ENCODE results near the gene DLGAP4. TPM values are rescaled to one million over a fixed set of nuclear protein-coding genes. Genes with fewer than 3 reads are reported as not detected.

The DLGAP4 gene
- total RNA-seq, 1 donor from 2014 or later, result 20.0 TPM

DNA sequence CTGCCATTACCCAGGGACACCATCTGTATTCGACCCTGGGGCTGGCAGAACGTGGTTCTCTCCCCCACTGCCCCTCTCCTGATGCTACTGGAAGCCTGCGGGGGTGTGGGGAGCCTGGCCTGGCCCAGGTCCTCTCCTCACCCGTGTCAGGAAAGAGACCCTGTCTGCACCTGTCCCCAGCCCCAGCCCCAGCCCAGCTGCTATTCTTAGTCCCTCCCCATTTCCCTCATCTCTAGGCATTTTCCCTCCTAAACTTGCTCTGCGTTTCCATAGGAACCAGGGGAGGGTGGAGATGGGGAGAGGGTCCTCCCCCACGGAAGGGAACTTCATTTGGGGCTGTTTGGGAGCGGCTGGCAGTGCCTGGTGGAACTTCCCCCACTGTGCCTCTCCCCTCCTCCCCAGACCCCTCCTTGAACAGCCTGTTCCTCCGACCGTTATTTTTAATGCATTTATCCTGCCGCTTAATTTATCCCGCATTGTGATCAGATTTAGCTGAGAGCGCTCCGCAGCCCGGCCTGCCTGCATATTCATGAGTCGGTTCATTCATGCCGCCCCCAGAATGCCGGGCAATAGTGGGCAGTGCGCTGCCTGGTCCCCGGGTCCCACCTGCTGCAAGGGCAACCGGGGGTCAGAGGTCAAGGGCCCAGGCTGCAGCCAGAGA lies 31.8 kb upstream of the DLGAP4 start:
- no peak for ATAC-seq
- DNase-seq (ENCODE audit: low spot score), result no peak

DNA sequence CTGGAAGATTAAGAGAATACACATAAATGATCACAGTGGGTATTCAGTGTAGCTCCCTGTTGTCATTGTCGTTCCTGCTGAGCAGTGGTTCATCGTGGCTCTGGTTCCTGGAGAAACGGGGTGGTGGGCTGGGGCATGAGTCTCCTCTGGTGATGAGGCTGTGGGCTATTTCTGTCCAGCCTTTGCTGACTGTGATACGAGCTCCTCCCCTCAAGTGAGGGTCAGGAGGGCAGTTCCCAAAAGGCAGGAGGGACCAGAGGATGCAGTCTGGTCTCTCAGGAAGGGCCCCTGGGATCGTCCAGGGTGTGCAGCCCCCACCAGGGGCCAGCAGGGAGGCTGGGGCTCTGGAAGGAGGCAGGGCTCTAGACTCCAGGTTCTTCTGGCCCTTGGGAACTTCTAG lies 31.1 kb upstream of the DLGAP4 start:
- DNase-seq (ENCODE audit: low spot score), result no peak
- no peak for ATAC-seq

DNA sequence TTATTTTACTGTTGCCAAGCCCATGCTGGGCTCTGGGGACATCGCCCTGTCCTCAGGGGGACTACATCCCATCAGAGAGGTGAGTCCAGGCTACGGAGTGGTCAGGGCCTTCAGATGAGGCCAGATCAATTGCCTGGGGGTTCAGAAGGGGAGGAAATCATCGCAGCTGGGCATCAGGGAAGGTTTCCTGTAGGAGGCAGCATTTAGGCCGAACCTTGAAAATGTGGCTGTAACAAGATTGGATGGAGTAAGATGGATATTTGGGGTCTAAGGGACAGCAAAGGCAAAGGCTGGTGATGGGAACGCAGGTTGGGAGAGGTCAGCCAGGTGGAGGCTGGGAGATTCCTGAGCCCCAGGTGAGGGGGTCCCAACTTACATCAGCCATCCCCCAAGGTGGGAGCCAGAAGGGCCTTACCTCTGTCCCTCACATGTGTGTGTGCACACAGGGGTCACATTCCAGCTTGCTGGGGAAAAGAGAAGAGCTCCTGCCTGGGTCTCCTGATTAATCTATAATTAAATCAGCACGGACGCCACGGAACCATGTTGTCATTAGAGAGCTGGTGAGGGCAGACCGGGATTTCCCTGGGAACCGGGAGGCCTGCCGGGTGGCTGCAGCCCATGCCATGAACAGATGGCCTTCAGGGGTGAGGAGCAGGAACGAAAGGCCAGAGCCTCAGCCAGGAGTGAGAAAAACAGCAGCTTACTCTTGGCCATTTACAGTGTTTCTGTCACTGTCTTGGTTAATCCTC lies 30.5 kb upstream of the DLGAP4 start:
- DNase-seq (ENCODE audit: low spot score) (no peak), ATAC-seq (no peak)

DNA sequence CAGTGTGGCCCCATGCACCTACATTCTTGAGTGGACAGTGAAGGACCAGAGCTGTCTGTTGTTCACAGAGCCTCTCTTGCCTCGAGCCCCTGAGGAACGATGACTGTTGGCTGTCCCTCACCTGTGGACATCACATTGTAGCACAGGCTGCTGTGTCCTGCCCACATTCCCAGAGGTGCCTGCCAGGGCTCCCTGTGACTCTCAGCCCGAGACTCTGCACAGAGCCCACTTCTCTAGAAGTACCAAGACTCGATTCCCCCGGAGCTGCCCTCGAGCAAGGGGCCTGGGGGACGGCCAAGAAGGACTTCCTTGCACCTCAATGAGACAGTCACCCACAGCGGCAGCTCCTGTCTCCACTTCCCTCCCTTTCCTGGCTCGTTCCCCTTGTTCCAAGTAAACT lies 28.6 kb upstream of the DLGAP4 start:
- DNase-seq (ENCODE audit: low spot score), result no peak

DNA sequence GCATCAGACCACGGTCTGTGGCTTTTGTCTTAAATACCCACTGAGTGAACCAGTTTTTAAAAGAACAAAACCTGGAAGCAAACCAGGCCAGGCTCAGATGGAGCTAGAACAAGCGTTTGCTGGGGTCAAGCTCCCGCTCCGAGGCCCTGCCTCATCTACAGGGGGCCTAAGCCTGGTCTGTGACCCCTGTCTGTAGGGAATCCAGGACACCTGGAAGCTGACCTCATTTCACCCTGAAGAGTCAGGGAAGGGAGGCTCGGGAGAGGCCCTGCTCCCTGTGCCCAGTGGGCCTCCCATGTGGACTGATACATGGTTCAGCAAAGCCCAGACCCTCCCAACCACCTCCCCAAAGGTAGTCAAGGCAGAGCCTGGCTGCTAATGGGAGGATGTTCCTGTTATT lies 26.8 kb upstream of the DLGAP4 start:
- ATAC-seq (no peak), DNase-seq (ENCODE audit: low spot score) (no peak)

More for the DNA sequence above, 28.6 kb upstream of the DLGAP4 start:
- no peak for ATAC-seq

DNA sequence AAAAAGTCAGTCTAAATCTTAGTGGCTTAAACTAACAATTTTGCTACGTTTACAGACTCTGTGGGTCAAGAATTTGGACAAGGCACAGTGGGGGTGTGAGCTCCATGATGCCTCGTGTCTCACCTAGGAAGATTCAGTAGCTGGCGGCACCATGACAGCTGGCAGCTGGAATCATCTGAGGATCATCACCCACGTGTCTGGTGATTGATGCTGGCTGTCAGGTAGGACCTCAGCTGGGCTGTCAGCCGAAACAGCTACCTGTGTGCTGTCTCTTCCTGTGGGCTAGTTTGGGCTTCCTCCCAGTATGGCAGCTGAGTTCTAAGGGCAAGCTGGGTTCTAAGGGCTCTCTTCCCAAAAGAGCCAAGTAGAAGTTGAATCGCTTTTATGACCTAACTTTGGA lies 26.4 kb upstream of the DLGAP4 start:
- no peak for ATAC-seq
- DNase-seq (ENCODE audit: low spot score), result no peak

DNA sequence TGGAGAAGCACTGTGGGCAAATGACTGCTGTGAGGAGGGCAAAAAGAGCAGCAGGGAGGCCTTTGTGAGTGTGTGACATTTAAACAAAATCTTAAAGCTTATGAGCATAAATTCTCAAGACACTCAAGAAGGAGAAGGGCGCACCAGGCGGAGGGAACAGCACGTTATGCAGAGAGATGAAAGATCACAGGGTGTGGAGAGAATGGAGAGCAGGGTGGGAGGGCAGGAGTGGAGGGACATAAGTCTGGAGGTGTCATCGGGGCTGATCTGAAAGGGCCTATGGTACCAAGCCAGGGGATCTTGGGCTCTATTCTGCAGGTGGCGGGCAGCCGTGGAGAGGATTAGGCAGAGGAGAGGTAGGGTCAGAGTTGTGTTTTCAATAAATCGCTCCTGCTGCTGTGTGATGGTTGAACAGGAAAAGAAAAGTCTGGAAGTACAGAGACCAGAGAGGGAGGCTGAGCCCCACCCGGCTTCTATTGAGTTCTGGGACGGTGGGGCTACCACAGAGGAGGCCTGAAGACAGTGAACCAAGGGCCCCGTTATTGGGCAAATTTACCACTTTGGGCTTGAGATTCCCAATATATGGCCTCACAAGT lies 24.3 kb upstream of the DLGAP4 start:
- DNase-seq (ENCODE audit: low spot score) (no peak), ATAC-seq (no peak)

DNA sequence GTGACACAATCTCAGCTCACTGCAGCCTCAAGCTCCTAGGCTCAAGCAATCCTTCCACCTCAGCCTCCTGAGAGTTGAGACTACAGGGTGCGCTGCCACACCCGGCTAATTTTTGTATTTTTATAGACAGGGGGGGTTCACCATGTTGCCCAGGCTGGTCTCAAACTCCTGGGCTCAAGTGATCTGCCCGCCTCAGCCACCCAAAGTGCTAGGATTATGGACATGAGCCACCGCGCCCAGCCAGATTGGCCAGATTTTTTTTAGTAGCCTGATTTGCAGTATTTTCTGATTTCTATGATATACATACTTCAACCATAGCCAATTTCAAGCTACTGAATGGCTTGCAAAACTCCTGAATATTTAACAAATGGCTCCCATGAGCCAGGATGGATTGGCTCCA lies 21.4 kb upstream of the DLGAP4 start:
- ATAC-seq (no peak), DNase-seq (ENCODE audit: low spot score) (no peak)

DNA sequence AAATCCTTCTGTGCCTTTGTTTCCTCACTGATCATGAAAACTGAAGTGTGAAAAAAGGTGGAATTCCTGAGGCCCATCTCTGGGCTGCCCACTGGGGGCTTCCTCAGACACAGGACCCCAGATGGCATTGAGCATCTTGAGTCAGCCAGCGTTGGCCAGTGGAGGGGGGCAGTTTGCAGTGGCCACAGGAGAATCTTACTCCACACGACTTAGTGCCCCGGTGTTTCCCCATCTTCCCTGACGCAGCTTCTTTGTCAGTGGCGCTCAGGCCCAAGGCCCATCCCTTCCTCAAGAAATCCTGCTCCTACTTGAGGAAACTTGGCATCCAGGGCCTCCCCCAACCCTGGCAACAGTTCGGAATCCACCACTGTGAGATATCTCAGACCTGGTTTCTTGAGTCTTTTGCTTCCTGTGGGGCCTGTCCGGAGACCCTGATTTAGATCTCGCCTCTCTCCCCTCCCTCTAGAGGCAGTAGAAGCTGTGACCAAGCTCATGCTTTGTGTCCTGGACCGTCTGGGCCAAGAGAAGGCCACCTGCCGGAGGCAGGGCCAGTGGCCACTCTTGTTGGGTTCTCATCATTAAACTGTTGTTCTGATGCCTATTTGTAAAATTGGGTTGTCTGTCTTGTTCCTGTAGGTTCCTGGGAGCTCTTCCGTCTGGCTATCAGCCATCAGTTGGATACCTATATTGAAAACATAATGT lies 20.2 kb upstream of the DLGAP4 start:
- DNase-seq (ENCODE audit: low spot score) (no peak), ATAC-seq (no peak)

DNA sequence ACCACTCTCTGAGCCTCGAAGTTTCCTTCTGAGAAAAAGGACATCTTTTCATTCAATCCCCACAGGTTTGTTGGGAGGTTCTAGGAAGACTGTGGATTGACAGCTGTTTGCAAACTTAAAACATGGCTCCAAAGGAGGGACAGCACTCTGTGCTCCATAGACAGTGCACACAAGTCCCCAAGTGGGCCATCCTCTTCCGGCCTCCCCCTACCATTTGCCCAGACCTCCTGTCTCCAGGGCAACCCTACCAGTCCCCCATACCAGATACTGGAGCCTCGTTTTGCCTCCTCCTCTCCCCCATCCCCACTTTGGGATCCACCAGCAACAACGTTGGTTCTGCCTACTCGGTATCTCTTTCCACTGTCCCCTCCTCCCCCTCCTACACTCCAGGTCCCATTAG lies 8.5 kb upstream of the DLGAP4 start:
- no peak for DNase-seq (ENCODE audit: low spot score)
- ATAC-seq, result no peak

DNA sequence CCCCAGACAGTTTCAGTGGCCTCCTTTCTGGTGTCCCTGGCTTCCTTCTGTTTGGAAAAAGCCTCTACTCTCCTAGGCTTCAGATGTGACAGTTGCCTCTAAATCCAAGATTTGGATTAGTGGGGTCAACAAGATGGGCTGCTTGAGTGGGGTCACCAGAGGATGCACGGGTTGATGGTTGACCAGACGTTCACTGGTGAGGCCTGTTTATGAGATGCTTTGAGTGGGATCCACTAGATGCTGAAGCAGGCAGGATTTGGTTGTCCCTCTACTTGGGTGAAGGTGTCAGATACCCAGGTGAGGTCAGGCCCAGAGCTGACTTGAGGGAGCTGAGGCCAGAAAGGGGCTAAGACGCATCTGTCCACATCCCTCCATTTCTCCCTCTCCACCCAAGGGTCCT lies 8.1 kb upstream of the DLGAP4 start:
- DNase-seq (ENCODE audit: low spot score) (no peak), ATAC-seq (no peak)

DNA sequence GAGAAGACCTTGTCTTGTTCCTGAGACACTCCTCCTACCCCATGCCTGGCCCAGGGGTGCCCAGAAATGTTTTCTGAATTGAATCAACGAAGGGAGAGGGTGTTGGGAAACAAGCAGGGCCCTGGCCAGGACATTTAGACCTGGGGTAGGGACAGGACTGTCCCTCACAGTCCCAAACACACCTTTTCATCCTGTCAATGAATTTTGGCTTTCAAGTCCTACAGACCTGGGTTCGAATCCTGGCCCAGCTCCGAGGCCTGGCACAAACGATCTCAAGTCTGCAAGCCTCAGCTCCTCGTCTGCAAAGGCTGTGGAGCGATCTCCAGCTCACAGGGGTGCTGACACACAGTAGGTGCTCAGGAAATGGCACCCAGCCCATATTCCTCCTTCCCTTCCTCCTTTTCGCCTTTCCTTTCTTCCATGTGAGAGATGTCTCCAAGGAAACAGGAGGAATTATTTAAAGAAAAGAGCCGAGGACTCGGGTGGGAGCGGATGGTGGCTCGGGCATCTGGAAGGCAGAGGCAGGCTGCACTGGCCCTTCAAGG lies 7.3 kb upstream of the DLGAP4 start:
- ATAC-seq, result no peak
- DNase-seq (ENCODE audit: low spot score), result no peak

DNA sequence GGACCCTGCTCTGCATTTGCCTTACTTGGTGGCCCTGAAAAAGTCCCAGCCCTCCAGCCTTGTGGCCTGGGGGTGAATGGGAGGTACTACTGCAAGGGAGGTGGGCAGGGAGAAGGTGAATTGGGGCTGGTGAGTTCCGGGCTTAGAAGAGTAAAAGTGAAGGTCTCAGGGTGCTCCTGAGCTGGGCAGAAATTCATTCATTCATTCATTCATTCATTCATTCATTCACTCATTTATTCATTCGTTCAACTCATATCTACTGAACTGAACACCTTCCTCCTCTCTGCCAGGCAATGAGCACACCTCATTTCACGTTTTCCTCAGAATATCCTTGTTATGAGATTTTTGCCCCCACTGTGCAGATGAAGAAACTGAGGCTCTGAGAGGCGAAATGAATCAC lies 6.7 kb upstream of the DLGAP4 start:
- no peak for ATAC-seq
- no peak for DNase-seq (ENCODE audit: low spot score)

DNA sequence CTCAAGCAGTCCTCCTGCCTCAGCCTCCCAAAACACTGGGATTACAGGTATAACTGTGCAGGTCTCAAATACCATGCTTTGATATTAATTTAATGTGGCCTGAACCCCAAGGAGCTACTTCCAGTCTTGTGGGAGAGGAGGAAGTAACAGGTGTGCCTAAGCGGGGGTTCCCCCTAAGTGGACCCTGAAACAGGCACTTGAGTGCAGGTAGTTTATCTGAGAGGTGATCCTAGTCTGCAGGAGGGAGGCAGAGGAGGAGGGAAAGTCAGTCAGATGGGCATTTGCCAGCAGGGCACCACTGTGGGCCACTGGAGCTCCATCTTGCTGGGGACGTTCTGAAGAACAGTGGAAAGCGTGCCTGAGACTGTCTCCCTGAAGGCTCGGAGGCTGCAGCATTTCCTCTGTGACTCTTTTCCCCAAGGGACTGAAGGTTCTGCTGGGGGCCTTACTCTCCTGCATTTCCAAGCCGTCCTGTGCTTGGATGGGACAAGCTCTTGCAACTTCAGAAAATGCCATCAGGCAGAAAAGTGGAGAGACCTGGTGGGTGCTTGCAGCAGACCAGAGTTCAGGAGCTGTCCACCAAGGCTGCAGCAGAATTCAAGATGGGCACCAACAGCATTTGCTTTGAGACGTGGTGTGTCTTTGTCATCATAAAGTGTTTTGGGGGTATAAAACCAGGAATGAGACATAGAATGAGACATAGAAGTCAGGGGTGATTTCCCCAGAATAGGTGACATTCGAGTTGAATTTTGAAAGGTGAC lies 4.6 kb upstream of the DLGAP4 start:
- ATAC-seq (no peak), DNase-seq (ENCODE audit: low spot score) (no peak)

DNA sequence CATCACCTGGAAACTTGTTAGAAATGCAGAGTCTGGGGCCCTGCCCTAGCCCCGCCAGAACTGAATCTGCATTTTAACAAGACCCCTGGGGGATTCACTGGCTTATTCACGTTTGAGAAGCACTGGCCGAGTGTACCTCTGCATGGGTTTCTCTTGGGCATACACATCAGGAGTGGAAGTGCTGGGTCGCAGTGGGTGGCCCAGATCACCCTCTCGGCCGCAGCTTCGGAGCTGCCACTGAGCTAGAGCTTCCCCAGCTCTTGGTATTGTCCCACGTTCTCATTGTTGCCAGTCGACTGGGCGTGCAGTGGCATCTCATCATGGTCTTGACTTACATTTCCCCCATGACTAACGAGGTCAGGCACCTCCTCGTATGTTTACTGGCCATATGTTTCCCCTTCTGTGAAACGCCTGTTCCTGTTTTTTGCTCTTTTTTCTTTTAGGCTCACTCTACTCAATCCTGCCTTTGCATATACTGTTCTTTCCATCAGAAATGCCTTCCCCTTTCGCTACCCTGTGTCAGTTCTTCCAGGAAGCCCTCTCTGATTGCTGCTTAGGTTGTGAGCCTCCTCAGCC lies 3.0 kb upstream of the DLGAP4 start:
- ATAC-seq, result no peak
- no peak for DNase-seq (ENCODE audit: low spot score)

DNA sequence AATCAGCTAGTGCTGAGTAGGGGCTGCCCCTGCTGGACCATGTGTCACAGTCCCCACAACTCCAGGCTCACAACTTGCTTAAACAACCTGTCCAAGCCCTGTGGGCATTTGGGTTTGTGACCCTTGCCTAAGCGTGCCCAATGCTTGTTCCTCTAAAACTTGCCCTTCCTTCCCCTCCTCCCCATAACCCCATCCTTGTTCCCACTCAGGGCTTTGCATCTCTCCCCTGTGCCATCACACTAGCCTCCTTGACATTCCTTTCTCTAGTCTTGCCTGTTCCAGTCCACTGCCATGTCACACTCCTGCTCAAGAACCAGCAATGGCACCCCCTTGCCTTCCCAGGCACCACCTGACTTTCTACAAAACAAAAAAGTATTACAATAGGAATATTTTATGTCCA lies 2.3 kb upstream of the DLGAP4 start:
- DNase-seq (ENCODE audit: low spot score), result no peak
- ATAC-seq, result no peak

DNA sequence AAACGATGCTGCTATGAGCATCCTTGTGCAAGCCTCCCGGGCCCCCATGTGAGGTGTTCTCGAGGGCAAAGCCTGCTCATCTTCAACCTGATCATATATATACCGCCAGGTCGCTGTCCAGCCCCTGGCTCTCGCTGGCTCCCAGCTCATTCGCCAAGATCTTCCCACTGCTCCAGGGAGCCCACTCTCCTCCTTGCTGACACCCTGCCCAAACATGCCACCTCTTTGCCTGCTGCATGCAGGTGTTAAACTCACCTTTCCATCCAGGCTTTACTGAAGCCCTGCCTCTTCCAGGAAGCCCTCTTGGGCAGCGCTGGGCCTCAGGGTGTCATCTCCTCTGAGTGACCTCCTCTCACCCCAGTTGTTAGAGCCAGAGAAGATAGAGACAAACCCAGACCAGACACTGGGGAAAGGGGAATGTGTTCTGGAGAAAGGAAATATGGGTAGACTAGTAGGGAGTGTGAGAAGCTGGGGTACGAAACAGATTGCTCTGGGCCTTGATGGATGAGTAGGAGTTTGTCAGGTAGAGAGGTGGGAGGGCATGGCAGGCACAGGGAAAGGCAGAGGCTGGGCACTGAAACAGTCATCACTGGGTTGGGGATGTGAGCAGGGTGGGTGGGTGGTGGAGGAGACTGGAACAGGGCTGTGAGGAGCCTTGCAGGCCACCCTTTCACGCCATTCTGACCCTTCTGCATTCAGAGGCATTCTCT lies 1.2 kb upstream of the DLGAP4 start:
- no peak for DNase-seq (ENCODE audit: low spot score)
- no peak for ATAC-seq

DNA sequence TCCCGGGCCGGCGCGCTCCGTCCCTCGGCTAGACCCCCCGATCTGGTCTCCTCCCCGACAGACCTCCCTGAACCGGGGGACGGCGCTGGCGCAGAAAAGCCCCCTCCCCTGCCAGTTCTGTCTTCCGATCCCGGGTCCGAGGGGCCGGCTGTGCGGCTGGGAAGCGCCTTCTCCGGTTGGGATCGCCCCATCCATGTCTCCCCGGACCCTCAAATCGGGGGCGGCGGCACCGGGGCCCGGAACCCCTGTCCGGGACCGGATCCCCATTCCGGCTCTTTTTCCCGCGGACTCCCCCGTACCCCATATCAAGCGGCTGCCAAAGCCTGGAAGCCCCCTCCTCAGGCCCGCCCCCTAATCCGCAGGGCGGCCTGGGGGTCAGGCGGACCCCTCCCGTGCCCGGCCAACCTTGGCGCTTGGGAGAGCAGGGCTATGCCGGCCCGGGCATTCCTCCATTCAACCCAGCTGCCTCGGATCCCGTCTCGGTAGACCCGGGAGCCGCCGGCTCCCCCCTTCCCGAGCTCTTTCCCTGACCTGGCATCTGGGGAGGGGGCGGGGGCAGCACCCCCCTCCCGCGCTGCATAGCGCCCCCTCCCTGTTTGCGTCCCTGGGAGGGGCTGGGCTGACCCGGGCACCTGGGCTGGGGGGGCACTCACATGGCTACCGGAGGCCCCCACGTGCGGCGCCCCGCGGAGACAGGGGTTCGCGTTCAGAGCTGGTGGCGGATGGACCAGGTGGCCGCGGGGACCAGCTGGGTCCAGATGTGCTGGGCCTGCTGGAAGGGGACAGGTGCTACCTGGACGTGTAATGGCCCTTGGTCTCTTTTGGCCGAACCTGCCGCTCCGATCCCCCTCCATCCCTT lies 643 bp downstream of the DLGAP4 start:
- DNase-seq (ENCODE audit: low spot score), result no peak
- ATAC-seq, result peak; percentile 23

Data from left lobe of liver (tissue), 2 donors.